K562 (cell line): ENCODE results near the gene ITGB2.

Source experiments
- CTCF ChIP-seq, 3 experiments: IDR thresholded peaks in 2 of 3; conservative IDR thresholded peaks in 1 of 3; 2 replicates each; pipeline ENCODE4 v1.5.1; 2011 to 2012; ENCODE audit warnings: low read length in 3 of 3, mild to moderate bottlenecking in 3 of 3, control low read depth in 2 of 3, improper control_type of control experiment in 1 of 3, inconsistent platforms in 1 of 3, low read depth in 1 of 3, mixed read lengths in 1 of 3, moderate library complexity in 1 of 3; ENCODE audit not compliant: insufficient read depth in 2 of 3
- HNRNPLL ChIP-seq: fragments of 200-400 bp; formaldehyde crosslinking; IDR thresholded peaks from 2 replicates; pipeline ENCODE4 v1.6.1; 2017; ENCODE audit warnings: low read length, low read depth, mild to moderate bottlenecking; ENCODE audit not compliant: poor library complexity, severe bottlenecking
- RBM22 ChIP-seq: fragments of 200-400 bp; formaldehyde crosslinking; IDR thresholded peaks from 2 replicates; pipeline ENCODE4 v1.6.1; 2018; ENCODE audit warnings: low read length, low read depth; ENCODE audit not compliant: poor library complexity, severe bottlenecking
- TRIM24 ChIP-seq, 2 experiments: fragments of 450-650 bp; IDR thresholded peaks; 2 replicates each; pipeline ENCODE4 v1.6.1; 2016
- USF2 ChIP-seq: sonication (generic); formaldehyde crosslinking; IDR thresholded peaks from 2 replicates; pipeline ENCODE4 v1.5.0; 2020; ENCODE audit warnings: missing genetic modification reagents

GRCh38 chr21:44920694-44921604, at the start of gene ITGB2:
- no peak for TF ChIP-seq TRIM24 (IDR thresholded peaks at IDR 0.05)
- no peak for TF ChIP-seq HNRNPLL
- TF ChIP-seq RBM22, result no peak
- no peak for TF ChIP-seq USF2 (CRISPR knock-in tag)
- TF ChIP-seq CTCF (IDR thresholded peaks at IDR 0.05 in 2 of 3, conservative IDR thresholded peaks at IDR 0.05 in 1 of 3; ENCODE audit: insufficient read depth in 2 of 3, low read depth in 1 of 3, low read length in 3 of 3), result no peak
